Measurements from ENCODE around the gene SMC6. TPM values are rescaled to one million over a fixed set of nuclear protein-coding genes. Genes with fewer than 3 reads are reported as not detected.

SMC6 gene
- total and polyA plus RNA-seq, 9 donors: 33.9 to 49.0 (median 38.3) TPM

DNA sequence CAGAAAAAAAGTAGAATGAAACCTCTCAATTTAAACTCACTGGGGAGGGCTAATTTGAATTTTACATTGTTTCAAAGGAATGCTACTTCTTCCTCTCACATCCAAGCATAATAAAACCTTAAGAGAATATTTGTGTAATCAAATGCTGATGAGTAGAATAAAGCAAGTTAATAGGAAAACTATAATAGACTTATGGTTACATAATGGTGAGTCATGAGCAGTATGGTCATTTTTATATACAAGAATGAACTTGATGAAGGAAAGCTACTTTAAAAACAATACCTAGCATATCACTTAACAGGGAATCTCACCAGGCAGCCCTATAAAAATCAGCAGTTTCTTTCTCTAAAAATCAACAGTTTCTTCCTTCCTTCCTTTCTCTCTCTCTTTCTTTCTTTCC is 132.8 kb downstream of the SMC6 start:
- Histone ChIP-seq H3K27ac (ENCODE audit: low read length) (no peak overlapping the region), H3K4me1 (ENCODE audit: control insufficient read depth, insufficient read depth, low read length) (no peaks in the 10 kb centered on the region), H3K36me3 (ENCODE audit: control insufficient read depth, insufficient read depth, low read length) (no peaks in the 10 kb centered on the region), H3K27me3 (ENCODE audit: control insufficient read depth, insufficient read depth, low read length) (no peaks in the 10 kb centered on the region), H3K9me3 (replicated peaks; ENCODE audit: control insufficient read depth, low read depth, low read length) (no peaks in the 10 kb centered on the region), H3K4me3 (ENCODE audit: low read length) (no peak overlapping the region)
- DNase-seq: no peak

DNA sequence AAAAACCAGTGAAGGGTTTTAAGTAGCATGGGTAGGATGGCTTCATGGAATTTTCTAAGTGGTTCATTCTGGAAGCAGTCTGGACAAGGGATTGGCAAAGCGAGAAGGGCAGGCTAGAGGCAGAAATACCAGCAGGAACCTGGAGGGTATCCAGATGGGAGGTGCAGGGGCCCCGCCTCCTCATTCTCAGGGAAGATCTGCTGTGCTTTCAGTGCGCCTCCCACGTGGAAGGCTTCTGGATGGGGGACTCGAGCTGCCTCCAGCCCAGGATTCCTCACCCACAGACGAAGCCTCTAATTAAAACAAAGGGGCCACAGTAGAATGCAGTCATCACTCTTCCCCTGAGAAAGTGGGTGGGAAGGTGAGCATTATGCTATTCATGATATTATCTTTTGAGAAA is 133.3 kb downstream of the SMC6 start:
- Histone ChIP-seq H3K36me3 (ENCODE audit: control insufficient read depth, insufficient read depth, low read length) (no peaks in the 10 kb centered on the region), H3K27ac (ENCODE audit: low read length) (no peak overlapping the region), H3K4me3 (ENCODE audit: low read length) (no peak overlapping the region), H3K4me1 (ENCODE audit: control insufficient read depth, insufficient read depth, low read length) (no peaks in the 10 kb centered on the region), H3K9me3 (replicated peaks; ENCODE audit: control insufficient read depth, low read depth, low read length) (no peaks in the 10 kb centered on the region), H3K27me3 (ENCODE audit: control insufficient read depth, insufficient read depth, low read length) (no peaks in the 10 kb centered on the region)
- 63% methylated on average over 1 of the region's 6 CpGs for WGBS (ENCODE audit: insufficient coverage)
- DNase-seq: no peak

DNA sequence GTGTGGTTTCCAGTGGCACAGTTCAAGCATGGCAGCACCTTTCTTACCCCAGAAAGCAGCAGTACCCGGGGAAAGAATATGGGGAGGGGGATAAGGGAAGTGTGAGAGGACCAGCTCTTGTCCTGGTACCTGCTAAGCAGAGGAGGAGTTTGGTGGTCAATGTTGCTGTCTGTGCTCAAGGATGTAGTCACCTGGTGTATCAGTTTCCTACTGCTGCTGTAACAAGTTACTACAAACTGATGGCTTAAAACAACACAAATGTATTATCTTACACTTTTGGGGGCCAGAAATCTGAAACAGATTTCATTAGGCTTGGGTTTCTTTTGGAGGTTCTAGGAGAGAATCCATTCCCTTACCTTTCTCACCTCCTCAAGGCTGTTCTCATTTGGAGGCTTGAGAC is 135.7 kb downstream of the SMC6 start:
- no peaks in the 10 kb centered on the region for H3K4me1 ChIP-seq (ENCODE audit: control insufficient read depth, insufficient read depth, low read length)
- H3K4me3 ChIP-seq (ENCODE audit: low read length): no peak overlapping the region
- no peaks in the 10 kb centered on the region for H3K27me3 ChIP-seq (ENCODE audit: control insufficient read depth, insufficient read depth, low read length)
- H3K9me3 ChIP-seq (replicated peaks; ENCODE audit: control insufficient read depth, low read depth, low read length): no peaks in the 10 kb centered on the region
- no peak overlapping the region for H3K27ac ChIP-seq (ENCODE audit: low read length)
- WGBS (ENCODE audit: insufficient coverage): no CpG with 5 or more reads among the region's 1 CpG
- no peak for DNase-seq
- H3K36me3 ChIP-seq (ENCODE audit: control insufficient read depth, insufficient read depth, low read length): no peaks in the 10 kb centered on the region

DNA sequence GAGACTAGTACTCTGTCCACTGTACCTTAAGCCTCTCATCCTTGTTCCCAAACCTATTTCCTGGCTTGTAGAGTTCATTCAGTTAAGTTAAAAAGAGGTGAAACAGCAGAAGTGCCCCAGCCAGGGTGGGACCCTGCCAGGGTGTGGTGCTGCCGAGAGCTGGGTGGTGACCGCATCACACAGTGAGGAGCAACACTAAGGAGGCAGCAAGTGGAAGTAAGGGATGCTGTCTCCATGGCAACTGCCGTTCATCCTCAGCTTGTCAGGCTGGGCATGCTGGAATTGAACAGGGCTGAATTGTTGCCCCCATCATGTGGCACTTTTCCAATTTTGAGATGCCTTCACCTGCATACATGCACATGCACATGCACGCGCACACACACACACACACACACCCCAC is 136.1 kb downstream of the SMC6 start:
- Histone ChIP-seq H3K27ac (ENCODE audit: low read length) (no peak overlapping the region), H3K4me3 (ENCODE audit: low read length) (no peak overlapping the region), H3K4me1 (ENCODE audit: control insufficient read depth, insufficient read depth, low read length) (no peaks in the 10 kb centered on the region), H3K9me3 (replicated peaks; ENCODE audit: control insufficient read depth, low read depth, low read length) (no peaks in the 10 kb centered on the region), H3K27me3 (ENCODE audit: control insufficient read depth, insufficient read depth, low read length) (no peaks in the 10 kb centered on the region), H3K36me3 (ENCODE audit: control insufficient read depth, insufficient read depth, low read length) (no peaks in the 10 kb centered on the region)
- WGBS (ENCODE audit: insufficient coverage): 85% methylated on average over 3 of the region's 5 CpGs
- no peak for DNase-seq

DNA sequence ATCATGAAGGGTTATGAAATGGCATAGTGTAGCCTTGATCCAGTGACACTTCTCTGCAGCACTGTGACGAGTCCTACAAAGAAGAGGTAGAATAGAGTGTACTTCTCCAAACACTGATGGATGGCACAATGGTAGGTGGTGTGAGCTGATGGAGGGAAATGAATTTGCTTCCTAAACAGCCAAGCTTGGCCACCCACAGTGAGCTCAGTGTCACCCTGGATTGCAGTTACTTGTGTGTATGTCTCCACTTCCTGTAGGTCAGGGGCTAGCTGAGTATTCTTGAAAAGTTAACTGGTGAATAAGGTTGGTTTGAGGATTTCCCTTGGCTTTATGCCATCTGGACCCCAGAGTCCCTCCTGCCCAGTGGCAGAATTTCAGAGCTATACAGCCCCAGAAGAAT is 137.2 kb downstream of the SMC6 start:
- WGBS (ENCODE audit: insufficient coverage): 83% methylated on average over 1 of the region's 1 CpG
- H3K9me3 ChIP-seq (replicated peaks; ENCODE audit: control insufficient read depth, low read depth, low read length): no peaks in the 10 kb centered on the region
- no peaks in the 10 kb centered on the region for H3K4me1 ChIP-seq (ENCODE audit: control insufficient read depth, insufficient read depth, low read length)
- H3K27me3 ChIP-seq (ENCODE audit: control insufficient read depth, insufficient read depth, low read length): no peaks in the 10 kb centered on the region
- DNase-seq: no peak
- no peaks in the 10 kb centered on the region for H3K36me3 ChIP-seq (ENCODE audit: control insufficient read depth, insufficient read depth, low read length)
- no peak overlapping the region for H3K4me3 ChIP-seq (ENCODE audit: low read length)
- no peak overlapping the region for H3K27ac ChIP-seq (ENCODE audit: low read length)

DNA sequence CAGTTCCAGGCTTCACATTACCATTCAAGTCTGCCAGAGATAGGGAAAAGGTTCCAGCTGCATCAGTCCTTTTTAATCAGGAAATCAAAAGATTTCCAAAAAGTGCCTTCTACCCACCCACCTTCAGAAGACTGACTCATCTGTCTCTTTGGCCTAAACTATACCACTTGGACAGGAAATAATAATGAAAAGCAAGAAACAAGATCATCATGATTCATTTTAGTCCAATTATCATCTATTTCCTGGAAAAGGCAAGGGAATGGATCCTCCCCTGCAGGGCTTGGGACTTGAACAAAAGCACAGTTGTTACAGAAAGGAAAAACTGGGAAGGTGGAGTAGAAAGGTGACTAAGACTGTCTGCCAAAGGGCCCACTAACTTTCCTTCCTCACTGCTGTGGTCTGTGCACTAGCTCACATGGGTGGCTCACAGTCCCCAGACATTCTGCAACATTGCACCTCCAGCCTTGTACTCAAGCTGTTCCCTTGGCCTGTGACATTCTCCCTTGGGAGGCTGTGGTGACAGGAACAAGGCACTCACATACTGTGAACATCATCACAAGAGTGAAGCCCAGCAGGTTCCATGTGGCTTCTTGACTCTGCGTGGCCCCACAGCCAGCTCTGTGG is 137.8 kb downstream of the SMC6 start:
- peak; percentile 59 for DNase-seq
- no peak overlapping the region for H3K4me3 ChIP-seq (ENCODE audit: low read length)
- WGBS (ENCODE audit: insufficient coverage): no CpG with 5 or more reads among the region's 1 CpG
- no peaks in the 10 kb centered on the region for H3K27me3 ChIP-seq (ENCODE audit: control insufficient read depth, insufficient read depth, low read length)
- H3K9me3 ChIP-seq (replicated peaks; ENCODE audit: control insufficient read depth, low read depth, low read length): no peaks in the 10 kb centered on the region
- no peak overlapping the region for H3K27ac ChIP-seq (ENCODE audit: low read length)
- no peaks in the 10 kb centered on the region for H3K36me3 ChIP-seq (ENCODE audit: control insufficient read depth, insufficient read depth, low read length)
- no peaks in the 10 kb centered on the region for H3K4me1 ChIP-seq (ENCODE audit: control insufficient read depth, insufficient read depth, low read length)

DNA sequence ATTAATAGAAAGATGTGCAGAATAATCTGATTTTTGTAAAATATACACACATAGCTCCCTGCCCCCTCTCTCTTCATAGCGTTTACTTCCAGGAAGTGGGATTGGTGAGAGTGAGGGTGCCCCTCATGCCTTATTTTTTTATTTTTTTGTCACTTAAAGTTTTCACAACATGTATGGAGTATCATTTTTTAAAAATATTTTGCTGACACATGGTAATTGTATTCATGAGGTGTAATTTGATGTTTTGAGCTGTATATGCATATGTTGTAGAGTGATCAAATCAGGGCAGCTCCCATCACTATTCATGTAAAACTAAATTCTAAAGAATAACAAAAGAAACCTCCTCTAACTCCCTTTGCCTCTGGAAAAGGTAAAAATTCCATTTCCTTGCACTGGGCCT is 138.5 kb downstream of the SMC6 start:
- no CpG with 5 or more reads among the region's 1 CpG for WGBS (ENCODE audit: insufficient coverage)
- DNase-seq: no peak

DNA sequence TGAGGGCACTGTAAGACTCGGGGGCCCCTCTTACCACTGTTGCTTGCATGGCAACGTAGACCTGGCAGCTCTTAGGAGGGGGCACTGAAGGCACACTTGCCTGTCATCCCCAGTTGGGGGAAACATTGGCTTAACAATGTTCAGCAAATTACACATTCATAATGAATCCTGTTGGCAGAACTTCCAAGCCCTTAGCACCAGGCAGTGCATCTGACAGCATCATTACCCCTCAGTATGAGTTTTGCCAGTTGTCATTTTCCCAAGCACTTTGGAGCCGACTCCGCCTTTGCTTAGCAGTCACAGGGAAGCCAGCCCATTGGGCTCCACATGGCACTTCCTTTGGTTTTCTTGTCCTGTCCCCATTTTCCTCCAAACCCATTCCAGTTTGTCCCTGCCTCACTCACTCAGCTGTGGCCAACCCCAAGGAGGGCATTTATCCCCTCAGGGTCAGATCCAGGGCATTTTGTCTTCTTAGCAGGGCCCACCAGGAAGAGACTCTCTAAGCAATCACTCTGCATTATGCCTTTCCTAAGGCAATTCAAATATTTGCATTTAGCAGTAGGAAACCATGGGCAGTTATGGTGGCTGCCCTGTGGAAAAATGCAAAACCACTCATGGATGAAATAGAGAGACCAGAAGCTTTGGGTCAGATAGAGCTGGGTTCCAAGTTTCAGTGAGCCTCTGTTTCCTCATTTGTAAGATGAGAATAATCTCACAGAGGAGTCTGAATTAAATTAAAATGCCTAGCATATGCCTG is 139.3 kb downstream of the SMC6 start:
- Histone ChIP-seq H3K27ac (ENCODE audit: low read length) (no peak overlapping the region), H3K27me3 (ENCODE audit: control insufficient read depth, insufficient read depth, low read length) (no peaks in the 10 kb centered on the region), H3K9me3 (replicated peaks; ENCODE audit: control insufficient read depth, low read depth, low read length) (no peaks in the 10 kb centered on the region), H3K4me3 (ENCODE audit: low read length) (no peak overlapping the region), H3K36me3 (ENCODE audit: control insufficient read depth, insufficient read depth, low read length) (no peaks in the 10 kb centered on the region), H3K4me1 (ENCODE audit: control insufficient read depth, insufficient read depth, low read length) (no peaks in the 10 kb centered on the region)
- WGBS (ENCODE audit: insufficient coverage): 90% methylated on average over 4 of the region's 4 CpGs
- DNase-seq: no peak

More for the DNA sequence above, 138.5 kb downstream of the SMC6 start:
- no peaks in the 10 kb centered on the region for H3K36me3 ChIP-seq (ENCODE audit: control insufficient read depth, insufficient read depth, low read length)
- H3K27me3 ChIP-seq (ENCODE audit: control insufficient read depth, insufficient read depth, low read length): no peaks in the 10 kb centered on the region
- H3K9me3 ChIP-seq (replicated peaks; ENCODE audit: control insufficient read depth, low read depth, low read length): no peaks in the 10 kb centered on the region
- H3K4me1 ChIP-seq (ENCODE audit: control insufficient read depth, insufficient read depth, low read length): no peaks in the 10 kb centered on the region
- H3K4me3 ChIP-seq (ENCODE audit: low read length): no peak overlapping the region
- H3K27ac ChIP-seq (ENCODE audit: low read length): no peak overlapping the region

Other genes with a start within 250 kb of the SMC6 start
- under 0.01 TPM for gene RAD51AP2, start 235.4 kb downstream of the SMC6 start, total RNA-seq
- under 1 TPM in 7 of 8 donors, not detected in 1; 0.04 to 0.39 (median 0.11) TPM for gene RAD51AP2, start 235.4 kb downstream of the SMC6 start, polyA plus RNA-seq (ENCODE audit: insufficient read depth in 1 of 8, insufficient read length in 8 of 8, low replicate concordance in 1 of 8)
- gene VSNL1, start 213.1 kb downstream of the SMC6 start, total RNA-seq: 2.3 TPM
- gene VSNL1, start 213.1 kb downstream of the SMC6 start, polyA plus RNA-seq (ENCODE audit: insufficient read depth in 1 of 8, insufficient read length in 8 of 8, low replicate concordance in 1 of 8): 1 to 10 TPM; 2.6 to 10.0 (median 5.0) TPM
- 10.3 TPM for gene GEN1, start 328 bp upstream of the SMC6 start, total RNA-seq
- 10 to 100 TPM in 3 of 8 donors, 1 to 10 TPM in 5; 6.5 to 16.7 (median 9.3) TPM for gene GEN1, start 328 bp upstream of the SMC6 start, polyA plus RNA-seq (ENCODE audit: insufficient read depth in 1 of 8, insufficient read length in 8 of 8, low replicate concordance in 1 of 8)
- gene MSGN1, start 62.6 kb upstream of the SMC6 start, total RNA-seq: 1.2 TPM
- 1 to 10 TPM in 5 of 8 donors, under 1 TPM in 2, not detected in 1; 0.35 to 2.3 (median 1.6) TPM for gene MSGN1, start 62.6 kb upstream of the SMC6 start, polyA plus RNA-seq (ENCODE audit: insufficient read depth in 1 of 8, insufficient read length in 8 of 8, low replicate concordance in 1 of 8)
- 6.6 TPM for gene KCNS3, start 124.9 kb upstream of the SMC6 start, total RNA-seq
- 10 to 100 TPM in 2 of 8 donors, 1 to 10 TPM in 6; 4.0 to 11.1 (median 7.2) TPM for gene KCNS3, start 124.9 kb upstream of the SMC6 start, polyA plus RNA-seq (ENCODE audit: insufficient read depth in 1 of 8, insufficient read length in 8 of 8, low replicate concordance in 1 of 8)